OCI-LY1 (cell line): Measurements from ENCODE around the gene TBC1D8.

Source experiments
- EZH2 ChIP-seq: fragments of 200-600 bp; sonication (generic), shearing (Covaris generic); IDR thresholded peaks from 2 replicates; pipeline ENCODE4 v1.8.0; 2017; ENCODE audit warnings: borderline replicate concordance, mixed run types, mild to moderate bottlenecking, antibody characterized with exemption, low read length, moderate library complexity, mixed read lengths
- TF ChIP-seq, protein P1 (sequence below): fragments of 200-600 bp; sonication (generic), shearing (Covaris generic); IDR thresholded peaks from 2 replicates; pipeline ENCODE4 v1.5.1; 2017; ENCODE audit warnings: mild to moderate bottlenecking, antibody characterized with exemption, low read length, moderate library complexity, mixed read lengths

DNA sequence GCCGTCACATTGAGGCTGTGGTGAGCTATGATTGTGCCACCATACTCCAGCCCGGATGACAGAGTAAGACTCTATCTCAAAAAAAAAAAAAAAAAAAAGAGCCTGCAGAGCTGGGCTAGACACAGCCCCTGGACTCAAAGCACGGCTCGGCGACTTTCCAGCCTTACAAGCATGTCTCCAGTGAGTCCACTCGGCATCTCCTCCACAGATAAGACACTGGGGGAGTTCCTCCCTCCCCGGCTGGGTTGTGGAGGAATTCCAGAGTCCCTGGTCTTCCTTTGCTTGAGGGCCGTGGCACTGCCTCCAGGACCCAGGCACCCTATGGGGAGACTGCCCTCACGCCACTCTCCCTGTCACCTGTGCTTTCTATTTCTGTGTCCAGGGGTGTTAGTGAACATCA, 180.0 kb downstream of the TBC1D8 start:
- TF ChIP-seq, protein P1, sequence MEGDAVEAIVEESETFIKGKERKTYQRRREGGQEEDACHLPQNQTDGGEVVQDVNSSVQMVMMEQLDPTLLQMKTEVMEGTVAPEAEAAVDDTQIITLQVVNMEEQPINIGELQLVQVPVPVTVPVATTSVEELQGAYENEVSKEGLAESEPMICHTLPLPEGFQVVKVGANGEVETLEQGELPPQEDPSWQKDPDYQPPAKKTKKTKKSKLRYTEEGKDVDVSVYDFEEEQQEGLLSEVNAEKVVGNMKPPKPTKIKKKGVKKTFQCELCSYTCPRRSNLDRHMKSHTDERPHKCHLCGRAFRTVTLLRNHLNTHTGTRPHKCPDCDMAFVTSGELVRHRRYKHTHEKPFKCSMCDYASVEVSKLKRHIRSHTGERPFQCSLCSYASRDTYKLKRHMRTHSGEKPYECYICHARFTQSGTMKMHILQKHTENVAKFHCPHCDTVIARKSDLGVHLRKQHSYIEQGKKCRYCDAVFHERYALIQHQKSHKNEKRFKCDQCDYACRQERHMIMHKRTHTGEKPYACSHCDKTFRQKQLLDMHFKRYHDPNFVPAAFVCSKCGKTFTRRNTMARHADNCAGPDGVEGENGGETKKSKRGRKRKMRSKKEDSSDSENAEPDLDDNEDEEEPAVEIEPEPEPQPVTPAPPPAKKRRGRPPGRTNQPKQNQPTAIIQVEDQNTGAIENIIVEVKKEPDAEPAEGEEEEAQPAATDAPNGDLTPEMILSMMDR = no peak
- TF ChIP-seq EZH2 = no peak
